GM20000 (cell line): ENCODE data around the gene STRN4.

Experiments used
- DNase-seq: peaks from one replicate; pipeline ENCODE4 v3.0.0; 2012; ENCODE audit warnings: low spot score
- TF ChIP-seq, protein P1 (sequence below): IDR thresholded peaks from 2 replicates; pipeline ENCODE4 v1.5.1; 2012; ENCODE audit warnings: mild to moderate bottlenecking, control low read depth; ENCODE audit errors: extremely low read depth, missing control alignments

STRN4 gene

GRCh38 chr19:46693760-46694159, 52.5 kb downstream of the STRN4 start:
- DNase-seq = no peak
- TF ChIP-seq, protein P1, sequence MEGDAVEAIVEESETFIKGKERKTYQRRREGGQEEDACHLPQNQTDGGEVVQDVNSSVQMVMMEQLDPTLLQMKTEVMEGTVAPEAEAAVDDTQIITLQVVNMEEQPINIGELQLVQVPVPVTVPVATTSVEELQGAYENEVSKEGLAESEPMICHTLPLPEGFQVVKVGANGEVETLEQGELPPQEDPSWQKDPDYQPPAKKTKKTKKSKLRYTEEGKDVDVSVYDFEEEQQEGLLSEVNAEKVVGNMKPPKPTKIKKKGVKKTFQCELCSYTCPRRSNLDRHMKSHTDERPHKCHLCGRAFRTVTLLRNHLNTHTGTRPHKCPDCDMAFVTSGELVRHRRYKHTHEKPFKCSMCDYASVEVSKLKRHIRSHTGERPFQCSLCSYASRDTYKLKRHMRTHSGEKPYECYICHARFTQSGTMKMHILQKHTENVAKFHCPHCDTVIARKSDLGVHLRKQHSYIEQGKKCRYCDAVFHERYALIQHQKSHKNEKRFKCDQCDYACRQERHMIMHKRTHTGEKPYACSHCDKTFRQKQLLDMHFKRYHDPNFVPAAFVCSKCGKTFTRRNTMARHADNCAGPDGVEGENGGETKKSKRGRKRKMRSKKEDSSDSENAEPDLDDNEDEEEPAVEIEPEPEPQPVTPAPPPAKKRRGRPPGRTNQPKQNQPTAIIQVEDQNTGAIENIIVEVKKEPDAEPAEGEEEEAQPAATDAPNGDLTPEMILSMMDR = no peak

GRCh38 chr19:46692918-46693722, 53.1 kb downstream of the STRN4 start:
- DNase-seq = no peak
- TF ChIP-seq, protein P1 = no peak

GRCh38 chr19:46691948-46692347, 54.3 kb downstream of the STRN4 start:
- TF ChIP-seq, protein P1 = no peak
- DNase-seq = no peak

DNA sequence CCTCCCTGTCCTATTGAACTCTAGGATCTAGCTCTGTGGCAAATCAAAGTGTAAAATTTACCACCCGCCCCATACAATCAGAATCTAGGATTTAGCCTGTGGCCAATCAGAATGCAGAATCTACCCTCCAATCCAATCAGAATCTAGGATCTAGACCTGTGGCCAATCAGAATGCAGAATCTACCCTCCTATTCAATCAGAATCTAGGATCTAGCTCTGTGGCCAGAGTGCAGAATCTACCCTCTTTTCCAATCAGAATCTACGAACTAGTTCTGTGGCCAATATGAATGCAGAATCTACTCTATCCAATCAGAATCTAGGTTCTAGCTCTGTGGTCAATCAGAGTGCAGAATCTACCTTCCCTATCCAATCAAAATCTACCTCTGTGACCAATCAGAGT, 55.1 kb downstream of the STRN4 start:
- DNase-seq = no peak
- TF ChIP-seq, protein P1 = no peak

DNA sequence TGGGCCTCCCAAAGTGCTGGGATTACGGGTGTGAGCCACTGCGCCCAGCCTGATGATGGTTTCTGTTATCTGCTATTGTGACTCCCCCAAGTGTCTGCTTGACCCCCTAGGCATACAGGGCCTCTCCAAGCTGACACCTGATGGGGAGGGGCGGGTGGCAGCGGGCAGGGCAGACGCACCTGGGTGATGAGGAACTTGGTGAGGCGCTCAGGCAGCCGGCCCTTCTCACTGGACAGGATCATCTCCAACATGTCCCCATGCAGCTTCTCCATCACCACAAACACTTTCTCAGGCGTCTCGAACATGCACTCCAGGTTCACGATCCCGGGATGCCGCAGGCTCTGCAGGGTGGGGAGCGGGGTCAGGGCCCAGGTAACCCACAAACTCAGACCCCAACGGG, 56.9 kb downstream of the STRN4 start:
- TF ChIP-seq, protein P1 = no peak
- no peak for DNase-seq

DNA sequence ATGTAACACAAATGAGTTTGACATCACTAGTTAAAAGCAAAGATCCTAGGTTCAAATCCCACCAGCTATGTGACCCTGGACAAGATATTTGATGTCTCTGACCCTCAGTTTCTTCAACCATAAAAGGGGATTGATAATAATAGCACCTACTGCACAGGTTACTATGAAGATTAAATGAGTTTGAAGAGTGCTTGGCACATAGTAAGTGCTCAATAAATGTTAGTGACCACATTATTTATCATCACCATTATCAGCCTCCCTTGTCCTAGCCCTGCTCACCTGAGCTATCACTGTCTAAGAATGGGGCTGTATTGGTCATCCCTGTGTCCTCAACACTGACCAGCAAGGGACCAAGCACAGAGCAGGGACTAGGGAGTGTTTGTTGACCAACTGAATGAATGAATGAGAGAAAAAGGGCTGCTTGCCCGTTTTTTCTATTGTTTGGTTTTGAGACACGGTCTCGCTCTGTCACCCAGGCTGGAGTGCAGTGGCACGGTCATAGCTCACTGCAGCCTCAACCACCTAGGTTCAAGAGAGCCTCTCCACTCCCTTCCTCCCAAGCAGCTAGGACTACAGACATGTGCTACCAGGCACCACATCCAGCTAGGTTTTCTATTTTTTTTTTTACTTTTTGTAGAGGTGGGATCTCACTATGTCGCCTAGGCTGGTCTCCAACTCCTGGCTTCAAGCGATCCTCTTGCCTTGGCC, 58.7 kb downstream of the STRN4 start:
- TF ChIP-seq, protein P1 = no peak
- no peak for DNase-seq

DNA sequence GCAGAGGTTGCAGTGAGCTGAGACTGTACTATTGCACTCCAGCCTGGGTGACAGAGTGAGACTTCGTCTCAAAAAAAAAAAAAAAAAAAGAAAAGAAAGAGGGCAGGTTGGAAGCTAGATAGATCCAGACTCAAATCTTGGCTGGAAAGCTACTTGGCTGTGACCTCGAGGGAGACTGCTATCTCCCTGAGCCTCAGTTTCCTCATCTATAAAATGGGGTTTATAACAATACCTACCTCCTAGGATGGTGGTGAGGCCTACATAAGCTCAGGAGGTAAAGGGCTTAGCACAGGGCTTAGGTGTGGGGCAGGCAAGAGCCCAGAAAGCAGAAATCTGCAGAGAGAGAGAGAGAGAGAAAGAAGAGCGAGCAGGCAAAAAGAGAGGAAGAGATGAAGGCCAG, 61.1 kb downstream of the STRN4 start:
- DNase-seq = no peak
- TF ChIP-seq, protein P1 = no peak
